Stimulated activated CD4-positive, alpha-beta T cell treated with anti-CD3 and anti-CD28 coated beads, Interleukin-12 subunit alpha, Interleukin-12 subunit beta, amount 100 ng/mL, for 48 hours (primary cell): Measurements from ENCODE around the gene CETN1.

Experiments
- DNase-seq, 3 donors: peaks; one replicate each; pipeline ENCODE4 v3.0.0-alpha.2; 2020; ENCODE audit warnings: low read depth in 2 of 3, low spot score in 1 of 3

The CETN1 gene

GRCh38 chr18:576924-577323 lies 3.3 kb upstream of the CETN1 start:
- DNase-seq = no peak

DNA sequence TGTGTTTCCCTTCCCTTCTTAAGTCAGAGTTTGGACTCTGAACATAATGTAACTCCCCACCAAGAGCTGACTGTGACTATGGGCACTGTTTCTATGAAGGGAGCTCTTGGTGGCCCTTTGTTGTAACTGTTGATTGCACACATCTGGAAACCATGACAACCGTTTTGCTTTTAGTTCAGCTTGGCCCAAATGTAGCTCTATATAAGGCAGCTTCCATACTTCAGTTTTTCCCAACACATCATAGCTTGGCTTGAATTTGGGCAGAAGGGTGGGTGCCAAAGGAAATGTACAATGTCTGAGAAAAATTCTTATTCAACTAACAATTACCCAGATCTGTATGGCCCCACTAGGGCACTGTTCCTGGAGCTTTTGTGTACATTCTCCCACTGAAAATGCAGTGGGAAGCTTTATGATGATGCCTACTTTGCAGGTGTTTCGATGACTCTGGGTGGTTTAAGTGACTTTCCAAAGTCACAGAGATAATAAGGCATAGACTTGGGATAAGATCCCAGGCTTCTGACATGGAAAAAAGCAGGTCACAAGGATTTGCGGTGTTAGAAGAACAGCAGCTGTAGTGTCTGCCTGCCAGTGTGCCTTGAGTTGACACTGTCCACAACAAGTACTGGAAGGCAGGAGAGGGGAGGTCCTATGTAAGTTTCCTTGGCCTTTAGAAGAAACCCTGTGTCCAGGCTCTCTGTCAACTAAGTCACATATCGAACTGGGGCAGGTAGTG lies 2.4 kb upstream of the CETN1 start:
- DNase-seq = no peak

DNA sequence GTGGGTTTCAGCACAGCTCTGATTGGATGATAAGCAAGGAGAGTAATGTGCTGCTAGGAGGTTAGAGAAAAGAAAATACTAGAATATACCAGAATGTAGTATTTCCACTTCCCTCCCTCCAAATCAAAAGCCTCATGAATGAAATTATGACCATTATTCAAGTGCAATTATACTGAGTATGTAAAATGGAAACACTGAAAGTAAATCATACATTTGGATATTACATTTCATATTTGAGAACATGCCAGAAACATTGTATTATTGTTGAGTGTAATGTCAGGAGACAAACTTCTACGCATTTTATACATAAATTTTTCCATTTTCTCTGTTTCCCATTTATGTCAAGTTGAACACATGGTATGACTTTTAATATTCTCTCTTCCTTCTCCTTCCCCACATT lies 942 bp upstream of the CETN1 start:
- no peak for DNase-seq

GRCh38 chr18:581096-581495 lies 916 bp downstream of the CETN1 start:
- no peak for DNase-seq

- no peak for DNase-seq
Observed at GRCh38 chr18:582465-582864, 2.3 kb downstream of the CETN1 start.

DNA sequence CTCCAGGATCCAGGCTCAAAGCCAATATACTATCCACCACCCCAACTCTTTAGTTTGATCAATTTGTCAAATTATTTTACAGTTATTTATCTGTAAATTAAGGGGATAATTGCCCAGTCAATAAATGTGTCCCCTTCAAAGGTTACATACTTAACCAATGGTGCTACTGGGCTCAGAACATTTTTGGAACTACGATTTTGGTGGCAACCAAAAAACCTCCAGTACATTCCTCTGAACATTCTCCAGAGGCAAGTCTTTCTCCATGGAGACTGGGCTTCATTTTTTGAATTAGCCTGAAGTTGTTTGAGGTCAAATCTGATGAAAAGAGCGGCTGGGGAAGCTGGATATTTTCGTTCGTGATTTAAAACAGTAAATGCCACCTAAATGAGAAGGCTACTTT lies 14.9 kb downstream of the CETN1 start:
- no peak for DNase-seq

GRCh38 chr18:595571-595970 lies 15.4 kb downstream of the CETN1 start:
- DNase-seq = no peak

GRCh38 chr18:596288-596881 lies 16.2 kb downstream of the CETN1 start:
- DNase-seq = peak in 1 of 3 donors; percentile 39

- DNase-seq = no peak
Observed at GRCh38 chr18:598124-598589, 18.0 kb downstream of the CETN1 start.

GRCh38 chr18:600107-600506 lies 19.9 kb downstream of the CETN1 start:
- no peak for DNase-seq

DNA sequence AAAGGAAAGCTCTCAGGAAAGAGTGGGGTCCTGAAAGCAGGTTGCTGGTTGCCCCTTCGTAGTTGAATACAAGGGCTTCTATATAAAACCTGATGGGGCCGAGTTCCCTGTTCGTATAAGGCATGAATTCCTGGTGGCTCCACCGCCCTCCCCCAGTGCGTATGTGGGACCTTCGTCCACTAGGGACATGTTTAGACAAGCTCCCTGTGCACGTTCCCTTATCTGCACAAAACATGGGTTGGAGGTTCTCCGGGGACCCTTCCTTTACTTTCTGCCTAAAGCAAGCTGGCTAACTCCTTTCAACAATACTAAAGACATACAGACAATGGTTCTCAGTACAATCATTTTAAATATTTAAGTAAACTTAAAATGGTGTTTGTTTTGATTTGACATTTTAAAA lies 24.6 kb downstream of the CETN1 start:
- DNase-seq = no peak

- no peak for DNase-seq
Observed at GRCh38 chr18:607930-608329, 27.8 kb downstream of the CETN1 start.

DNA sequence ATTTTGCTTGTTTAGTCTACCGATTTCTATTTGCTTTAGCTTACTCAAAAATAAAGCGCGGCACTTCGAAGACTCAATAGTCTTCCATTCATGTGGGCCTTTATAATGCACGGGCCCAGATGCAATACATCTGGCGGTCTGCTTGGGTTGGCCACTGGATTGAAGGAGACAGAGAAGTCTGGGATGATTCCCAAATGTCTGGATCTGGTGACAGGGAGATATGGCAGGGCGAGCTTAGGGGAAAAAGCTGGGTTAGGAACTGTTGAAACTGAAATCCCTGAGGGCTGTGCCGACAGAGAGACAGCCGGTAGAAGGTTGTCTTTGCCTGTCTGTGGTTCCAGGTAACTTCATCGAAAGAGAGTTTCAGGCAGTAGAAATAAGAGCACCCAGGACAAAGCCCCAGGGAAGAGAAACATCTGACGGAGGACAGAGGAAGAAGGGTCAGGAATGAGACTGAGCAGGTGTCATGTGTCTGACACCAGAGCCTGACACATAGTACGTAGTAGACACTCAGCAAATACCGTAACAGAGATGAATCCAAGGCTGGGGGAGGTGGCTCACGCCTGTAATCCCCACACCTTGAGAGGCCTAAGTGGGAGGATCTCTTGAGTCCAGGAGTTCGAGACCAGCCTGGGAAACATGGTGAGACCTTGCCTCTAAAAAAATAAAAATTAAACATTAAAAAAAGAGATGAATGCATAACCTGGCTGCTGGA lies 30.2 kb downstream of the CETN1 start:
- no peak for DNase-seq

- DNase-seq = no peak
Observed at GRCh38 chr18:612156-612555, 32.0 kb downstream of the CETN1 start.

GRCh38 chr18:614193-614592 lies 34.0 kb downstream of the CETN1 start:
- no peak for DNase-seq

- DNase-seq = no peak
Observed at GRCh38 chr18:615092-615521, 34.9 kb downstream of the CETN1 start.

DNA sequence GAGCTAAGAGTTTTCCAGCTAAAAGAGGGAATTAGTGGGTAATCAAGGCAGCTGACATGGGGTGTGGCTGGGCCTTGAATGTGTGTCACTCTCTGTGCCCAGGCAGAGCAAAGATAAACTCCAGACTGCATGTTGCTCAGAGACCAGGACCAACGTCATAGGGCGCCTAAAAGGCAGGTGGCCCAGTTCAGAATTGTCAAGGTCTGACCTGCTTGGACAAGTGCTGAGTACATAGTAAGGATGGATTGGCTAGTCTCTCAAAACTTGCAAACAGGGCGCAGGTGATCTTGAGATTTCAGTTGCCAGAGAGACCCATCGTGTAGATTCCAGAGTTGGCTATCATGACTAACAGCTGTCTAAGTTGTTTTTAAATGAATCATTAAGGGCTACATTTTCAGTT lies 35.6 kb downstream of the CETN1 start:
- DNase-seq = no peak

DNA sequence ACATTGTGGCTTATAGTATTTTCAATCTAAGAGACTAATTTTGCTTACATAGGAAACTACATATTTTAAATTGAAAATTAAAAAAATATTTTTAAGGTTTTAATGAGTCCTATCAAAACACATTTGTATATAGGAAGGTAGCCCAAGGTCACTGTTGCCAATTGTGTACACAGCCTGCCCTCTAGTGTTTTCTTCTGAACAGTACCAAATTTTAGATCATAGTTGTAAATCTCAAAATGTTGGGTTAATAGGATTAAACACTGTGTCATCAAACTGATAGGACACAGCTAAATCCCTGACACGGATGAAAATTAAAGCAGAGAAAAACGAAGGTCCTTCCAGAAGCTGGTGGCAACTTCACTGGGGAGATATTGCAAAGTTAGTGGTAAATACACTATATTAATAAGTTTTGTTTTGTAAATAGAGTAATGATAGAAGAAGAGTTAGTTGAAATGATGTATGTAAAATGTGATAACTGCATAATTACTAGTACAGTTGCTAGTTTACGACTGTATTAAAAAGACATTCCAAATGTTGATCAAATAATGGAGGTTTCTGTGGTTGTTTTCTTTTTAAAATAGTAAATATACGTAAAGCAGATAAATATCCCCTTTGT lies 36.3 kb downstream of the CETN1 start:
- DNase-seq = no peak

DNA sequence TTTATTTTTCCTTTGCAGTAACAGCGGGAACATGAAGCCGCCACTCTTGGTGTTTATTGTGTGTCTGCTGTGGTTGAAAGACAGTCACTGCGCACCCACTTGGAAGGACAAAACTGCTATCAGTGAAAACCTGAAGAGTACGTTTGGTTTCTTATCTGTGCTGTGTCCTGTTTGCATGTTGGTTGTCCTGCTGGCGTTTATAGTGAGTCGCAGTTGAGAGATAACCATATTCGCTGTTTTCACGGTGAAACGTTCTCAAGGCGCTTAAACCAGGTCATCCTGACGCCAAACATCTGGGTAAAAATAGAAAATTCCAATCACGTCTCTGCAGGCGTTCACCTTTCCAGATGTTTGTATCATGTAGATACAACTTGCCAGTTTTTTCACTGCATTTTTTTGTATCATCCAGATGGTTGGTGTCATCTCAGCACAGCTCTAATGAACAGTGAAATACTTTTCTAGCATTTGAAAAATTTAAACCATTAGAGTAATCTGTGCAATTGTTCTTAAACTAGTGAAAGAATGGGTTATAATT lies 37.9 kb downstream of the CETN1 start:
- DNase-seq = no peak

- DNase-seq = no peak
Observed at GRCh38 chr18:618618-619017, 38.4 kb downstream of the CETN1 start.

GRCh38 chr18:621291-622043 lies 41.3 kb downstream of the CETN1 start:
- no peak for DNase-seq
